ENCODE results near the gene BABAM2. TPM values are rescaled to one million over a fixed set of nuclear protein-coding genes. Genes with fewer than 3 reads are reported as not detected.

BABAM2 gene
- total RNA-seq, 1 experiment from 2014 or later = 27.1 TPM

DNA sequence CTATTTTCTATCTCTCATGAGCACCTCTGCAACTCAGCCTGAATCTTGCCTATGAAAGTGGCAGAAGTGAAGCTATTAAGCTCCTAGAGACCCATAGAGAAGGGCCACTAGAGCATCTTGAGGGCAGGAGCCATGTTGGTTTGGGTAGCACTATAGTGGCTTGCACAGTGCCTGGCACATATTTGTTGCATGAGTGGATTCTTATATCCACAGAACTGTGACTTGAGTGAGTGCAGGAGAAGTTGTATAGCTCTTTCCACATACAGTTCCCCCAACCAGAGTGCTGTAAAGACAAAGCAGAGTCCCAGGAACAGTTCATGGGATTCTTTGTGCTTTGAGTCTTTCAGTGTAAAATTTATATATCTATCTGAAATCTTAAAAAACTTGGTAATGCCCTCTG is 296.7 kb downstream of the BABAM2 start:
- Histone ChIP-seq H4K20me1 (ENCODE audit: control insufficient read depth, insufficient read depth, insufficient read length) (no peaks in the 10 kb centered on the region), H3K14ac (ENCODE audit: insufficient read depth, low read length) (no peak overlapping the region), H3K9me3 (ENCODE audit: control insufficient read depth, low read depth, low read length) (no peaks in the 10 kb centered on the region), H3K9ac (ENCODE audit: extremely low read depth, insufficient read length, low read length) (no peak overlapping the region), H3K4me1 (ENCODE audit: insufficient read depth, low read length) (no peaks in the 10 kb centered on the region), H2BK15ac (ENCODE audit: low read depth, low read length) (no peak overlapping the region), H3K79me1 (ENCODE audit: insufficient read depth, low read depth, low read length, poor library complexity, severe bottlenecking) (no peaks in the 10 kb centered on the region), H2BK20ac (ENCODE audit: low read depth, low read length, poor library complexity, severe bottlenecking) (no peak overlapping the region), H3K27ac (ENCODE audit: insufficient read length, low read depth, low read length) (no peak overlapping the region), H2AFZ (ENCODE audit: low read length) (no peak overlapping the region), H2AK5ac (ENCODE audit: insufficient read length, low read length) (no peak overlapping the region), H2BK120ac (ENCODE audit: low read depth, low read length, poor library complexity, severe bottlenecking) (no peak overlapping the region), H3K4ac (ENCODE audit: low read depth, low read length) (no peak overlapping the region), H4K91ac (ENCODE audit: insufficient read length, low read depth, low read length) (no peak overlapping the region), H4K5ac (ENCODE audit: insufficient read length, low read depth, low read length) (no peak overlapping the region), H3K56ac (ENCODE audit: insufficient read length, low read depth, low read length) (no peak overlapping the region), H3K23ac (ENCODE audit: insufficient read length, low read depth, low read length) (no peak overlapping the region), H2BK12ac (ENCODE audit: insufficient read length, low read depth, low read length) (no peak overlapping the region), H3T11ph (ENCODE audit: low read length) (no peak overlapping the region), H4K8ac (replicated peaks; ENCODE audit: insufficient read length, low read depth, low read length) (no peak overlapping the region), H3K27me3 (ENCODE audit: insufficient read depth, low read length) (no peaks in the 10 kb centered on the region), H3K4me2 (ENCODE audit: insufficient read depth, insufficient read length, low read length) (no peak overlapping the region), H2BK5ac (ENCODE audit: insufficient read length, low read length) (no peak overlapping the region), H3K23me2 (ENCODE audit: insufficient read length, low read depth, low read length, poor library complexity, severe bottlenecking) (no peaks in the 10 kb centered on the region), H3K18ac (ENCODE audit: insufficient read length, low read depth, low read length) (no peak overlapping the region), H3K79me2 (ENCODE audit: insufficient read depth, low read length) (no peaks in the 10 kb centered on the region)
- H3K9me3 Mint-ChIP-seq = no peaks in the 10 kb centered on the region
- H3K36me3 Mint-ChIP-seq (ENCODE audit: insufficient read depth in 1 of 3, low read depth in 3 of 3) = no peaks in the 10 kb centered on the region
- H3K27me3 Mint-ChIP-seq (ENCODE audit: low read depth) = no peaks in the 10 kb centered on the region
- no peaks in the 10 kb centered on the region for H3K4me1 Mint-ChIP-seq
- H3K27ac Mint-ChIP-seq = no peak overlapping the region
- DNase-seq = no peak
- TF ChIP-seq, protein P1, sequence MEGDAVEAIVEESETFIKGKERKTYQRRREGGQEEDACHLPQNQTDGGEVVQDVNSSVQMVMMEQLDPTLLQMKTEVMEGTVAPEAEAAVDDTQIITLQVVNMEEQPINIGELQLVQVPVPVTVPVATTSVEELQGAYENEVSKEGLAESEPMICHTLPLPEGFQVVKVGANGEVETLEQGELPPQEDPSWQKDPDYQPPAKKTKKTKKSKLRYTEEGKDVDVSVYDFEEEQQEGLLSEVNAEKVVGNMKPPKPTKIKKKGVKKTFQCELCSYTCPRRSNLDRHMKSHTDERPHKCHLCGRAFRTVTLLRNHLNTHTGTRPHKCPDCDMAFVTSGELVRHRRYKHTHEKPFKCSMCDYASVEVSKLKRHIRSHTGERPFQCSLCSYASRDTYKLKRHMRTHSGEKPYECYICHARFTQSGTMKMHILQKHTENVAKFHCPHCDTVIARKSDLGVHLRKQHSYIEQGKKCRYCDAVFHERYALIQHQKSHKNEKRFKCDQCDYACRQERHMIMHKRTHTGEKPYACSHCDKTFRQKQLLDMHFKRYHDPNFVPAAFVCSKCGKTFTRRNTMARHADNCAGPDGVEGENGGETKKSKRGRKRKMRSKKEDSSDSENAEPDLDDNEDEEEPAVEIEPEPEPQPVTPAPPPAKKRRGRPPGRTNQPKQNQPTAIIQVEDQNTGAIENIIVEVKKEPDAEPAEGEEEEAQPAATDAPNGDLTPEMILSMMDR (conservative IDR thresholded peaks at IDR 0.05) = no peak
- no peak overlapping the region for H3K4me3 Mint-ChIP-seq

All from H9 (cell line).